HG02623 (cell line): ENCODE data around the gene ATG9A.

ENCODE experiments used
- ATAC-seq: cut with Tn5 transposase; IDR thresholded peaks from one replicate; pipeline ENCODE4 v1.9.1; 2021; ENCODE audit warnings: moderate library complexity; ENCODE audit not compliant: unreplicated experiment

ATG9A gene

GRCh38 chr2:219252900-219253752 is 23.7 kb upstream of the ATG9A start, which contains the start of gene TUBA4B:
TSS of gene TUBA4B (plus strand) at chr2:219253243. CDS start at chr2:219253408, 165 bp downstream.
- ATAC-seq = peak; percentile 2

- ATAC-seq = no peak
Observed at GRCh38 chr2:219252570-219252899, 23.1 kb upstream of the ATG9A start.

GRCh38 chr2:219252084-219252483 is 22.6 kb upstream of the ATG9A start:
- no peak for ATAC-seq

GRCh38 chr2:219251656-219252055 is 22.2 kb upstream of the ATG9A start:
- no peak for ATAC-seq

GRCh38 chr2:219250049-219250781 is 20.8 kb upstream of the ATG9A start:
- ATAC-seq = no peak

GRCh38 chr2:219249203-219249980 is 20.0 kb upstream of the ATG9A start:
- ATAC-seq = peak; percentile 28

GRCh38 chr2:219248845-219249202 is 19.4 kb upstream of the ATG9A start:
- no peak for ATAC-seq

GRCh38 chr2:219247678-219248642 is 18.5 kb upstream of the ATG9A start:
- no peak for ATAC-seq

GRCh38 chr2:219246559-219246958 is 17.1 kb upstream of the ATG9A start:
- no peak for ATAC-seq

GRCh38 chr2:219245899-219246230 is 16.4 kb upstream of the ATG9A start:
- no peak for ATAC-seq

GRCh38 chr2:219245148-219245898 is 15.9 kb upstream of the ATG9A start, which contains the start of the genes GLB1L and STK16:
TSS of gene GLB1L (minus strand) at chr2:219245444. CDS start at chr2:219243573, 1,871 bp downstream.
TSS of gene STK16 (plus strand) at chr2:219245479. CDS start at chr2:219246000, 521 bp downstream.
- peak; percentile 61 for ATAC-seq

GRCh38 chr2:219244789-219245147 is 15.3 kb upstream of the ATG9A start:
- no peak for ATAC-seq

GRCh38 chr2:219243291-219243761 is 13.9 kb upstream of the ATG9A start:
- no peak for ATAC-seq

GRCh38 chr2:219234331-219234730 is 4.9 kb upstream of the ATG9A start:
- ATAC-seq = no peak

- ATAC-seq = peak; percentile 1
Observed at GRCh38 chr2:219230059-219230540, 664 bp upstream of the ATG9A start.

- ATAC-seq = peak; percentile 9
Observed at GRCh38 chr2:219228911-219229304, 528 bp downstream of the ATG9A start.

- ATAC-seq = no peak
Observed at GRCh38 chr2:219228041-219228910, 1.2 kb downstream of the ATG9A start.

- ATAC-seq = no peak
Observed at GRCh38 chr2:219225350-219225749, 4.1 kb downstream of the ATG9A start.
